HEK293 (cell line): ENCODE data around the gene LRP10.
A peak's percentile ranks its signal among the peaks of the same experiment; 100 is the strongest.

Experiments used
- ATF2 ChIP-seq: fragments of 450-650 bp; formaldehyde crosslinking; IDR thresholded peaks from 2 replicates; pipeline ENCODE4 v1.5.1; 2016; ENCODE audit warnings: missing biosample characterization, missing genetic modification characterization, low read depth
- BCL11B ChIP-seq: fragments of 450-650 bp; formaldehyde crosslinking; IDR thresholded peaks from 2 replicates; pipeline ENCODE4 v1.5.1; 2016; ENCODE audit warnings: low read depth, missing biosample characterization, missing genetic modification characterization
- GLIS2 ChIP-seq: fragments of 450-650 bp; formaldehyde crosslinking; IDR thresholded peaks from 2 replicates; pipeline ENCODE4 v1.5.1; 2016; ENCODE audit warnings: missing biosample characterization, missing genetic modification characterization
- KLF9 ChIP-seq: fragments of 450-650 bp; formaldehyde crosslinking; IDR thresholded peaks from 2 replicates; pipeline ENCODE4 v1.5.1; 2016; ENCODE audit warnings: missing biosample characterization, missing genetic modification characterization, low read depth
- TRIM28 ChIP-seq: IDR thresholded peaks from 2 replicates; pipeline ENCODE4 v1.6.1; 2011; ENCODE audit warnings: low read length, control low read depth, borderline replicate concordance
- ZBTB48 ChIP-seq: fragments of 450-650 bp; formaldehyde crosslinking; IDR thresholded peaks from 2 replicates; pipeline ENCODE4 v1.5.1; 2016; ENCODE audit warnings: missing biosample characterization, missing genetic modification characterization
- ZNF155 ChIP-seq: fragments of 450-650 bp; formaldehyde crosslinking; IDR thresholded peaks from 2 replicates; pipeline ENCODE4 v1.5.1; 2016; ENCODE audit warnings: missing biosample characterization, missing genetic modification characterization
- ZNF16 ChIP-seq: fragments of 450-650 bp; formaldehyde crosslinking; IDR thresholded peaks from 2 replicates; pipeline ENCODE4 v1.5.1; 2016; ENCODE audit warnings: low read depth, missing biosample characterization, missing genetic modification characterization
- ZNF221 ChIP-seq: fragments of 450-650 bp; formaldehyde crosslinking; IDR thresholded peaks from 2 replicates; pipeline ENCODE4 v1.5.1; 2017; ENCODE audit warnings: missing biosample characterization, missing genetic modification characterization, borderline replicate concordance
- ZNF24 ChIP-seq: fragments of 450-650 bp; formaldehyde crosslinking; IDR thresholded peaks from 2 replicates; pipeline ENCODE4 v1.5.1; 2016; ENCODE audit warnings: missing biosample characterization, missing genetic modification characterization
- ZNF292 ChIP-seq: fragments of 450-650 bp; formaldehyde crosslinking; IDR thresholded peaks from 2 replicates; pipeline ENCODE4 v1.5.1; 2016; ENCODE audit warnings: low read depth, missing biosample characterization, missing genetic modification characterization, borderline replicate concordance
- ZNF433 ChIP-seq: fragments of 450-650 bp; formaldehyde crosslinking; IDR thresholded peaks from 2 replicates; pipeline ENCODE4 v1.5.1; 2016; ENCODE audit warnings: missing biosample characterization, missing genetic modification characterization, low read depth
- ZNF585B ChIP-seq: fragments of 450-650 bp; formaldehyde crosslinking; IDR thresholded peaks from 2 replicates; pipeline ENCODE4 v1.5.1; 2016; ENCODE audit warnings: missing biosample characterization, missing genetic modification characterization
- ZNF623 ChIP-seq: fragments of 450-650 bp; formaldehyde crosslinking; IDR thresholded peaks from 2 replicates; pipeline ENCODE4 v1.5.1; 2016; ENCODE audit warnings: missing biosample characterization, missing genetic modification characterization
- ZNF791 ChIP-seq: fragments of 450-650 bp; formaldehyde crosslinking; IDR thresholded peaks from 2 replicates; pipeline ENCODE4 v1.5.1; 2016; ENCODE audit warnings: missing biosample characterization, missing genetic modification characterization
- ZSCAN23 ChIP-seq: fragments of 450-650 bp; formaldehyde crosslinking; IDR thresholded peaks from 2 replicates; pipeline ENCODE4 v1.5.1; 2016; ENCODE audit warnings: missing biosample characterization, missing genetic modification characterization
- ZSCAN4 ChIP-seq: fragments of 450-650 bp; formaldehyde crosslinking; IDR thresholded peaks from 2 replicates; pipeline ENCODE4 v1.5.1; 2017; ENCODE audit warnings: missing biosample characterization, missing genetic modification characterization
- TF ChIP-seq, protein P1 (sequence below): fragments of 450-650 bp; formaldehyde crosslinking; IDR thresholded peaks from 2 replicates; pipeline ENCODE4 v1.5.1; 2016; ENCODE audit warnings: missing biosample characterization, missing genetic modification characterization
- TF ChIP-seq, protein P2 (sequence below): fragments of 450-650 bp; formaldehyde crosslinking; conservative IDR thresholded peaks from 2 replicates; pipeline ENCODE4 v1.5.1; 2016; ENCODE audit warnings: low read depth, missing biosample characterization, missing genetic modification characterization
- TF ChIP-seq, protein P3 (sequence below): fragments of 450-650 bp; formaldehyde crosslinking; IDR thresholded peaks from 2 replicates; pipeline ENCODE4 v1.5.1; 2016; ENCODE audit warnings: missing biosample characterization, missing genetic modification characterization, borderline replicate concordance
- TF ChIP-seq, protein P4 (sequence below): fragments of 450-650 bp; formaldehyde crosslinking; IDR thresholded peaks from 2 replicates; pipeline ENCODE4 v1.5.1; 2016; ENCODE audit warnings: missing biosample characterization, missing genetic modification characterization

LRP10 gene

GRCh38 chr14:22871224-22872032 is at the start of gene LRP10 (continued):
- TF ChIP-seq, protein P1, sequence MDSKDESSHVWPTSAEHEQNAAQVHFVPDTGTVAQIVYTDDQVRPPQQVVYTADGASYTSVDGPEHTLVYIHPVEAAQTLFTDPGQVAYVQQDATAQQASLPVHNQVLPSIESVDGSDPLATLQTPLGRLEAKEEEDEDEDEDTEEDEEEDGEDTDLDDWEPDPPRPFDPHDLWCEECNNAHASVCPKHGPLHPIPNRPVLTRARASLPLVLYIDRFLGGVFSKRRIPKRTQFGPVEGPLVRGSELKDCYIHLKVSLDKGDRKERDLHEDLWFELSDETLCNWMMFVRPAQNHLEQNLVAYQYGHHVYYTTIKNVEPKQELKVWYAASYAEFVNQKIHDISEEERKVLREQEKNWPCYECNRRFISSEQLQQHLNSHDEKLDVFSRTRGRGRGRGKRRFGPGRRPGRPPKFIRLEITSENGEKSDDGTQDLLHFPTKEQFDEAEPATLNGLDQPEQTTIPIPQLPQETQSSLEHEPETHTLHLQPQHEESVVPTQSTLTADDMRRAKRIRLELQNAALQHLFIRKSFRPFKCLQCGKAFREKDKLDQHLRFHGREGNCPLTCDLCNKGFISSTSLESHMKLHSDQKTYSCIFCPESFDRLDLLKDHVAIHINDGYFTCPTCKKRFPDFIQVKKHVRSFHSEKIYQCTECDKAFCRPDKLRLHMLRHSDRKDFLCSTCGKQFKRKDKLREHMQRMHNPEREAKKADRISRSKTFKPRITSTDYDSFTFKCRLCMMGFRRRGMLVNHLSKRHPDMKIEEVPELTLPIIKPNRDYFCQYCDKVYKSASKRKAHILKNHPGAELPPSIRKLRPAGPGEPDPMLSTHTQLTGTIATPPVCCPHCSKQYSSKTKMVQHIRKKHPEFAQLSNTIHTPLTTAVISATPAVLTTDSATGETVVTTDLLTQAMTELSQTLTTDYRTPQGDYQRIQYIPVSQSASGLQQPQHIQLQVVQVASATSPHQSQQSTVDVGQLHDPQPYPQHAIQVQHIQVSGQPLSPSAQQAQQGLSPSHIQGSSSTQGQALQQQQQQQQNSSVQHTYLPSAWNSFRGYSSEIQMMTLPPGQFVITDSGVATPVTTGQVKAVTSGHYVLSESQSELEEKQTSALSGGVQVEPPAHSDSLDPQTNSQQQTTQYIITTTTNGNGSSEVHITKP (tag by site-specific recombination) = peak; percentile 95
- TF ChIP-seq ZBTB48 (tag by site-specific recombination) (peak; percentile 99), ZNF16 (tag by site-specific recombination) (no peak), KLF9 (peak; percentile 87), ZNF292 (tag by site-specific recombination) (no peak), ZSCAN4 (tag by site-specific recombination) (no peak), BCL11B (tag by site-specific recombination) (peak; percentile 72), ZNF433 (tag by site-specific recombination) (no peak), TRIM28 (0 out of 2 replicates have a peak, but pooled peaks have one; percentile 46), ZNF791 (tag by site-specific recombination) (no peak), ATF2 (tag by site-specific recombination) (no peak), ZNF623 (tag by site-specific recombination) (no peak), ZSCAN23 (tag by site-specific recombination) (0 out of 2 replicates have a peak, but pooled peaks have one; percentile 8), ZNF221 (tag by site-specific recombination) (no peak), ZNF585B (tag by site-specific recombination) (no peak), ZNF24 (no peak), GLIS2 (no peak), ZNF155 (tag by site-specific recombination) (no peak)
- TF ChIP-seq, protein P2, sequence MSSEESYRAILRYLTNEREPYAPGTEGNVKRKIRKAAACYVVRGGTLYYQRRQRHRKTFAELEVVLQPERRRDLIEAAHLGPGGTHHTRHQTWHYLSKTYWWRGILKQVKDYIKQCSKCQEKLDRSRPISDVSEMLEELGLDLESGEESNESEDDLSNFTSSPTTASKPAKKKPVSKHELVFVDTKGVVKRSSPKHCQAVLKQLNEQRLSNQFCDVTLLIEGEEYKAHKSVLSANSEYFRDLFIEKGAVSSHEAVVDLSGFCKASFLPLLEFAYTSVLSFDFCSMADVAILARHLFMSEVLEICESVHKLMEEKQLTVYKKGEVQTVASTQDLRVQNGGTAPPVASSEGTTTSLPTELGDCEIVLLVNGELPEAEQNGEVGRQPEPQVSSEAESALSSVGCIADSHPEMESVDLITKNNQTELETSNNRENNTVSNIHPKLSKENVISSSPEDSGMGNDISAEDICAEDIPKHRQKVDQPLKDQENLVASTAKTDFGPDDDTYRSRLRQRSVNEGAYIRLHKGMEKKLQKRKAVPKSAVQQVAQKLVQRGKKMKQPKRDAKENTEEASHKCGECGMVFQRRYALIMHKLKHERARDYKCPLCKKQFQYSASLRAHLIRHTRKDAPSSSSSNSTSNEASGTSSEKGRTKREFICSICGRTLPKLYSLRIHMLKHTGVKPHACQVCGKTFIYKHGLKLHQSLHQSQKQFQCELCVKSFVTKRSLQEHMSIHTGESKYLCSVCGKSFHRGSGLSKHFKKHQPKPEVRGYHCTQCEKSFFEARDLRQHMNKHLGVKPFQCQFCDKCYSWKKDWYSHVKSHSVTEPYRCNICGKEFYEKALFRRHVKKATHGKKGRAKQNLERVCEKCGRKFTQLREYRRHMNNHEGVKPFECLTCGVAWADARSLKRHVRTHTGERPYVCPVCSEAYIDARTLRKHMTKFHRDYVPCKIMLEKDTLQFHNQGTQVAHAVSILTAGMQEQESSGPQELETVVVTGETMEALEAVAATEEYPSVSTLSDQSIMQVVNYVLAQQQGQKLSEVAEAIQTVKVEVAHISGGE (tag by site-specific recombination) = no peak; the same call in none of the 2 replicates
- TF ChIP-seq, protein P3, sequence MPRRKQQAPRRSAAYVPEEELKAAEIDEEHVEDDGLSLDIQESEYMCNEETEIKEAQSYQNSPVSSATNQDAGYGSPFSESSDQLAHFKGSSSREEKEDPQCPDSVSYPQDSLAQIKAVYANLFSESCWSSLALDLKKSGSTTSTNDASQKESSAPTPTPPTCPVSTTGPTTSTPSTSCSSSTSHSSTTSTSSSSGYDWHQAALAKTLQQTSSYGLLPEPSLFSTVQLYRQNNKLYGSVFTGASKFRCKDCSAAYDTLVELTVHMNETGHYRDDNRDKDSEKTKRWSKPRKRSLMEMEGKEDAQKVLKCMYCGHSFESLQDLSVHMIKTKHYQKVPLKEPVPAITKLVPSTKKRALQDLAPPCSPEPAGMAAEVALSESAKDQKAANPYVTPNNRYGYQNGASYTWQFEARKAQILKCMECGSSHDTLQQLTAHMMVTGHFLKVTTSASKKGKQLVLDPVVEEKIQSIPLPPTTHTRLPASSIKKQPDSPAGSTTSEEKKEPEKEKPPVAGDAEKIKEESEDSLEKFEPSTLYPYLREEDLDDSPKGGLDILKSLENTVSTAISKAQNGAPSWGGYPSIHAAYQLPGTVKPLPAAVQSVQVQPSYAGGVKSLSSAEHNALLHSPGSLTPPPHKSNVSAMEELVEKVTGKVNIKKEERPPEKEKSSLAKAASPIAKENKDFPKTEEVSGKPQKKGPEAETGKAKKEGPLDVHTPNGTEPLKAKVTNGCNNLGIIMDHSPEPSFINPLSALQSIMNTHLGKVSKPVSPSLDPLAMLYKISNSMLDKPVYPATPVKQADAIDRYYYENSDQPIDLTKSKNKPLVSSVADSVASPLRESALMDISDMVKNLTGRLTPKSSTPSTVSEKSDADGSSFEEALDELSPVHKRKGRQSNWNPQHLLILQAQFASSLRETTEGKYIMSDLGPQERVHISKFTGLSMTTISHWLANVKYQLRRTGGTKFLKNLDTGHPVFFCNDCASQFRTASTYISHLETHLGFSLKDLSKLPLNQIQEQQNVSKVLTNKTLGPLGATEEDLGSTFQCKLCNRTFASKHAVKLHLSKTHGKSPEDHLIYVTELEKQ = no peak
- TF ChIP-seq, protein P4, sequence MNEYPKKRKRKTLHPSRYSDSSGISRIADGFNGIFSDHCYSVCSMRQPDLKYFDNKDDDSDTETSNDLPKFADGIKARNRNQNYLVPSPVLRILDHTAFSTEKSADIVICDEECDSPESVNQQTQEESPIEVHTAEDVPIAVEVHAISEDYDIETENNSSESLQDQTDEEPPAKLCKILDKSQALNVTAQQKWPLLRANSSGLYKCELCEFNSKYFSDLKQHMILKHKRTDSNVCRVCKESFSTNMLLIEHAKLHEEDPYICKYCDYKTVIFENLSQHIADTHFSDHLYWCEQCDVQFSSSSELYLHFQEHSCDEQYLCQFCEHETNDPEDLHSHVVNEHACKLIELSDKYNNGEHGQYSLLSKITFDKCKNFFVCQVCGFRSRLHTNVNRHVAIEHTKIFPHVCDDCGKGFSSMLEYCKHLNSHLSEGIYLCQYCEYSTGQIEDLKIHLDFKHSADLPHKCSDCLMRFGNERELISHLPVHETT (tag by site-specific recombination) = no peak; the same call in 1 of the 2 replicates
